ENCODE results near the gene MYH16.

- TF ChIP-seq SIN3A (IDR thresholded peaks at IDR 0.05; ENCODE audit: low read depth) (no peak), RAD21 (IDR thresholded peaks at IDR 0.05; ENCODE audit: low read depth) (no peak), CTCF (IDR thresholded peaks at IDR 0.05 in 2 of 3, conservative IDR thresholded peaks at IDR 0.05 in 1 of 3; ENCODE audit: borderline replicate concordance in 1 of 3, insufficient read depth in 1 of 3, low read depth in 2 of 3, low read length in 2 of 3) (no peak), POLR2AphosphoS5 (IDR thresholded peaks at IDR 0.05; ENCODE audit: low read depth, low read length) (no peak), CBX3 (IDR thresholded peaks at IDR 0.05; ENCODE audit: low read depth) (no peak), ZNF274 (IDR thresholded peaks at IDR 0.05; ENCODE audit: low read depth, low read length) (no peak), EZH2 (IDR thresholded peaks at IDR 0.05) (no peak), JUND (IDR thresholded peaks at IDR 0.05) (no peak)
These were observed 19.5 kb downstream of the MYH16 start for GRCh38 chr7:99292127-99292526.

Data from HCT116 (cell line).